Adrenal gland (tissue), 12 donors: ENCODE results near the gene BABAM2. TPM values are rescaled to one million over a fixed set of nuclear protein-coding genes. Genes with fewer than 3 reads are reported as not detected.

Experiments
- DNase-seq, 7 donors: peaks; one replicate each; pipeline ENCODE4 v3.0.0-alpha.2; 2019 to 2020
- H3K27ac ChIP-seq, 5 donors: fragments of 200-600 bp; sonication (generic) in 4 of 5; 1 replicate in 3 of 5; 2 replicates in 2 of 5; pipeline versions ENCODE4 v1.5.1 to v1.8.0; 2016 to 2020; ENCODE audit warnings: mild to moderate bottlenecking in 1 of 5
- H3K27me3 ChIP-seq: fragments of 200-600 bp; 2 replicates; pipeline ENCODE4 v1.8.0; 2021
- H3K36me3 ChIP-seq, 2 donors: fragments of 200-600 bp; replicated peaks in 1 of 2; 1 replicate in 1 of 2; 2 replicates in 1 of 2; pipeline versions ENCODE4 v1.5.1 to v1.8.0; 2018 to 2022
- H3K4me1 ChIP-seq, 2 donors: fragments of 200-600 bp; replicated peaks in 1 of 2; 1 replicate in 1 of 2; 2 replicates in 1 of 2; pipeline versions ENCODE4 v1.5.1 to v1.8.0; 2018 to 2021
- H3K4me3 ChIP-seq, 4 donors: fragments of 200-600 bp; sonication (generic) in 3 of 4; one replicate each; pipeline ENCODE4 v1.5.1; 2016 to 2018
- H3K9me3 ChIP-seq, 3 donors: fragments of 200-600 bp; sonication (generic) in 1 of 3; replicated peaks in 1 of 3; 1 replicate in 2 of 3; 2 replicates in 1 of 3; pipeline versions ENCODE4 v1.5.1 to v1.8.0; 2016 to 2021
- POLR2A ChIP-seq, 2 donors: fragments of 450-650 bp; IDR thresholded peaks; one replicate each; pipeline ENCODE4 v1.6.1; 2017; ENCODE audit warnings: antibody characterized with exemption in 2 of 2, mild to moderate bottlenecking in 2 of 2, moderate library complexity in 1 of 2
- WGBS, 4 donors: extraction: QIAGEN DNeasy Blood & Tissue Kit in 2 of 4; methylation state at CpG; one replicate each; pipeline versions ENCODE4 v1.1.5 to v1.1.7; 2013 to 2017; 5-methylcytosine and 5-hydroxymethylcytosine counted together
- intact Hi-C, 2 donors: fragments of 100-400 bp; cut with DNase I; formaldehyde crosslinking; loops; one replicate each; pipeline versions ENCODE4 v1.14.1 to v1.15.0; 2022 to 2023
- polyA plus RNA-seq, 3 donors: library from polyadenylated mRNA; stranded (reverse); fragments of 200-250 nt in 2 of 3; fragments of 350-450 nt in 1 of 3; fragmentation: Illumina TruSeq in 1 of 3; extraction: RNeasy Lipid Tissue Mini Kit (QIAGEN cat#74804) in 1 of 3; gene quantifications; one replicate each; pipeline ENCODE4 v1.2.3, GENCODE V29; 2013 to 2014
- total RNA-seq, 9 donors: library from RNA; depleted of rRNA in 4 of 9; stranded (reverse); fragments of >200 nt in 4 of 9; fragments of 120-200 nt in 1 of 9; fragmentation: NEBNext Ultra II Directional in 1 of 9; extraction: Animal tissue kit (Norgen Biotek cat#: 25700) in 1 of 9; gene quantifications; one replicate each; pipeline versions ENCODE4 v1.1.0 to v1.2.4, GENCODE V29; 2013 to 2023
- TF ChIP-seq, protein P1 (sequence below), 6 experiments: fragments of 450-650 bp in 4 of 6; fragments of 200-600 bp in 2 of 6; sonication (generic) in 1 of 6; IDR thresholded peaks; 1 replicate in 5 of 6; 2 replicates in 1 of 6; pipeline versions ENCODE4 v1.5.1 to v1.8.0; 2016 to 2021; ENCODE audit warnings: antibody characterized with exemption in 6 of 6, mild to moderate bottlenecking in 2 of 6, moderate library complexity in 1 of 6
- donor health status: healthy with polysubstance abuse.
- donor health status: Bipolar disorder and iron deficiency.
- donor health status: DM: yes; HTN: yes; CAD: no.
- donor health status: DM: no; HTN: no; CAD: no.
- donor health status: DM: no; HTN: no; CAD: no.
- donor health status: DM: yes; HTN: yes; CAD: no.

BABAM2 gene
- total and polyA plus RNA-seq, 12 donors, result 88.2 to 925 (median 357) TPM

- Histone ChIP-seq H3K4me1 (no peaks in the 10 kb centered on the region), H3K27ac (no peak overlapping the region), H3K36me3 (no peaks in the 10 kb centered on the region), H3K27me3 (no peaks in the 10 kb centered on the region), H3K4me3 (no peak overlapping the region), H3K9me3 (peaks cover 0 to 7% (median 0%) of the 10 kb centered on the region in 3 donors)
- DNase-seq, result no peak
- intact Hi-C loops, result no loop called here
- TF ChIP-seq, protein P1, sequence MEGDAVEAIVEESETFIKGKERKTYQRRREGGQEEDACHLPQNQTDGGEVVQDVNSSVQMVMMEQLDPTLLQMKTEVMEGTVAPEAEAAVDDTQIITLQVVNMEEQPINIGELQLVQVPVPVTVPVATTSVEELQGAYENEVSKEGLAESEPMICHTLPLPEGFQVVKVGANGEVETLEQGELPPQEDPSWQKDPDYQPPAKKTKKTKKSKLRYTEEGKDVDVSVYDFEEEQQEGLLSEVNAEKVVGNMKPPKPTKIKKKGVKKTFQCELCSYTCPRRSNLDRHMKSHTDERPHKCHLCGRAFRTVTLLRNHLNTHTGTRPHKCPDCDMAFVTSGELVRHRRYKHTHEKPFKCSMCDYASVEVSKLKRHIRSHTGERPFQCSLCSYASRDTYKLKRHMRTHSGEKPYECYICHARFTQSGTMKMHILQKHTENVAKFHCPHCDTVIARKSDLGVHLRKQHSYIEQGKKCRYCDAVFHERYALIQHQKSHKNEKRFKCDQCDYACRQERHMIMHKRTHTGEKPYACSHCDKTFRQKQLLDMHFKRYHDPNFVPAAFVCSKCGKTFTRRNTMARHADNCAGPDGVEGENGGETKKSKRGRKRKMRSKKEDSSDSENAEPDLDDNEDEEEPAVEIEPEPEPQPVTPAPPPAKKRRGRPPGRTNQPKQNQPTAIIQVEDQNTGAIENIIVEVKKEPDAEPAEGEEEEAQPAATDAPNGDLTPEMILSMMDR (IDR thresholded peaks at IDR 0.05), result no peak
- 86 to 93% (median 92%) methylated on average over 3 of the region's 3 CpGs for WGBS, 4 donors
Measured at GRCh38 chr2:28153851-28154250, 263.3 kb downstream of the BABAM2 start.

DNA sequence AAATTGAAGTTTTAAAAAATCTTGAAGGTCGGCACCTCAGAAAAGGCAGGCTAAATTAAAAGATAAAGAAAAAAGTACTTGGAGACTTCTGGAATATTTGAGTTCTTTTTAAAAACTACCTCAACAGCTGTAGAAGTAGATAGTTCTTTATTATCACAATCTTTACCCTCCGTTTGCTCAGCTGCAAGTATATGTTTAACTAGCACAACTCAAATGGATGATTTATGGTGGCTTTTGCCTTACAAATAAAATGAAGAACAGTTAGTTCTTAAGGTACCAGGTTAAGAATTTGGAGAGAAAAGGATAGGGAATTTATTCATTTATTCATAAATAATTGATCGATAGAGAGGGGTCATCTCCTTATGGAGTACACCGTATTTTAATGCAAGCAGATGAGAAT lies 264.6 kb downstream of the BABAM2 start:
- H3K27me3 ChIP-seq, result no peaks in the 10 kb centered on the region
- H3K27ac ChIP-seq, result no peak overlapping the region
- no peaks in the 10 kb centered on the region for H3K36me3 ChIP-seq
- DNase-seq, result no peak
- WGBS, 4 donors, result 96 to 99% (median 98%) methylated on average over 4 of the region's 4 CpGs
- TF ChIP-seq, protein P1 (IDR thresholded peaks at IDR 0.05), result no peak
- TF ChIP-seq POLR2A (IDR thresholded peaks at IDR 0.05), result no peak
- no peak overlapping the region for H3K4me3 ChIP-seq
- H3K4me1 ChIP-seq, result no peaks in the 10 kb centered on the region
- peaks cover 0 to 7% (median 0%) of the 10 kb centered on the region in 3 donors for H3K9me3 ChIP-seq
- intact Hi-C loops, result no loop called here

- no peaks in the 10 kb centered on the region for H3K27me3 ChIP-seq
- no peak for DNase-seq
- H3K27ac ChIP-seq, result no peak overlapping the region
- 75 to 86% (median 80%) methylated on average over 1 of the region's 1 CpG for WGBS, 4 donors
- H3K4me3 ChIP-seq, result no peak overlapping the region
- H3K9me3 ChIP-seq, result peaks cover 0 to 7% (median 0%) of the 10 kb centered on the region in 3 donors
- intact Hi-C loops, result no loop called here
- TF ChIP-seq, protein P1 (IDR thresholded peaks at IDR 0.05), result peak in 4 of 6 experiments; percentile 34 to 51 (median 42)
- TF ChIP-seq POLR2A (IDR thresholded peaks at IDR 0.05), result no peak
- no peaks in the 10 kb centered on the region for H3K36me3 ChIP-seq
- no peaks in the 10 kb centered on the region for H3K4me1 ChIP-seq
Measured at GRCh38 chr2:28155627-28156026, 265.1 kb downstream of the BABAM2 start.

DNA sequence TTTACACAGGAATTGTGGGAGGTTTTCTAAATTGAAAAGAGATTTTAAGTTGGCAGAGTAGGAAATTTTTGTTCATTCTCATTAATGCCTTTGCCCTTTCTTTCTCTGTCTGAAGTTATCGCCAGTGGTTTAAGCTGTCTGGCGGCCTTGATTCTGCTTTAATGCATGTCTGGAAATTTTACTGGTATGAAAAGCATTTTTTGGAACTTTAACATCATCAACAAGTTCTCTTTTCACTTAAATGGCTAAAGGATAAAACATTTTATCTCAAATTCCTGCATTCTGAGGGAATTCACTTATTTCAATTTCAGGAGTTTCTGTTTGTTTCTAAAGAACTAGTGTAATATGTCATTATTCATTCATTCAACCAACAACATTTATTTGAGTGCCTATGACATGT lies 268.3 kb downstream of the BABAM2 start:
- TF ChIP-seq, protein P1 (IDR thresholded peaks at IDR 0.05), result no peak
- TF ChIP-seq POLR2A (IDR thresholded peaks at IDR 0.05), result no peak

More for the DNA sequence above, 268.3 kb downstream of the BABAM2 start:
- H3K4me3 ChIP-seq, result no peak overlapping the region
- peaks cover 0 to 7% (median 0%) of the 10 kb centered on the region in 3 donors for H3K9me3 ChIP-seq
- no peaks in the 10 kb centered on the region for H3K27me3 ChIP-seq
- DNase-seq, result no peak
- intact Hi-C loops, result no loop called here
- H3K27ac ChIP-seq, result no peak overlapping the region
- no peaks in the 10 kb centered on the region for H3K36me3 ChIP-seq
- WGBS, 4 donors, result 94 to 98% (median 97%) methylated on average over 2 of the region's 2 CpGs
- peaks cover 8 to 12% of the 10 kb centered on the region in 2 donors for H3K4me1 ChIP-seq
